Measurements from ENCODE around the gene PTPRG. TPM values are rescaled to one million over a fixed set of nuclear protein-coding genes. Genes with fewer than 3 reads are reported as not detected.

The PTPRG gene
- polyA plus RNA-seq, 1 donor (not counting 4 experiments of a cell fraction or from before 2014, with no cell fraction given) = 12.1 TPM

DNA sequence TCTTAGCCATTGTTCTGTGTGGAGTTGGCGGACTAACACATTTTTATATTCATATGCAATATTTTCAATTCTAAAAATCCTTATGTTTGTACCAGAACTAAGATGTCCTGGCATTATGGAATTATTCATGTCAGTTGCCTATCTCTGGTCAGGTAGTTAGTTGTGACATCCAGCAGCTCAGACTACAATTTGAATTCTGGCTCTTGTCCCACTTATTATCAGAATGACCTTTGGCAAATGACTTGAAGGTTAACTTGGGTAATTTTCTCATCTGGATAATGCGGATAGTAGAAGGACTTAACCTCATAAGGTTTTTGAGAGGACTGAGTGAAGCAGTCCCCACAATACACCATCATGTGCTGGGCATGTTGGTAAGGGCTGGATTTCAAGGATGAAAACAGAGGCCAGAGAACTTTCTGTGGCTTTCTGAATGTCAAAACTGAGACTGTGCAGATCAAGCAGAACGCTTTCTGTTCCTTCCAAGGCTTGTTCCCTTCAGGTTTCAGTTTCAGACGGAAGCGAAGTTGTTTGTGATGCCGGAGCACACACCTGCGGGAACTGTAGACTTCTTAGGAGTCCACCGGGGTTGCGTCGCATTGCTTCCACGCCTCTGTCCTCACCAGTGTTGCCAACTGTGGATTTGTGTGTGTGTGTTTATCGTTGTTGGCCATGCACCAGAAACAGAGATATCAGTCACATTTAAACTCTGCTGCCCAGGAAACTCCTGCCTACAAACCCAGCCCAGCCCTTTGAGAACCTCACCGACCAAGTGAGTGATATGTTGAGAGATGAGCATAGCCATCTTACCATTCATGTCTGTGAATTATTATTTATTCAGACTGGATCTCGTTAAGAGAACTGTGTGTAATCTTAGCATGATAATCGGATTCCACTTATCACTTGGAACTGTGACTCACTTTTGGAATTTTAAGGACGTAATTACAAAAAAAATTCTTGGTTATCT is 76.0 kb downstream of the PTPRG start:
- Histone ChIP-seq H3K79me2 (ENCODE audit: control insufficient read depth, insufficient read depth, low read length) (peaks cover 31% of the 10 kb centered on the region), H2AFZ (ENCODE audit: control insufficient read depth, low read length) (no peak overlapping the region), H3K4me2 (ENCODE audit: control insufficient read depth, extremely low read depth, insufficient read depth, low read depth, low read length) (no peak overlapping the region), H3K4me3 (ENCODE audit: control insufficient read depth in 2 of 3, extremely low read depth in 1 of 3, insufficient read depth in 2 of 3, low read depth in 1 of 3, low read length in 3 of 3) (no peak overlapping the region), H4K20me1 (ENCODE audit: control insufficient read depth, extremely low read depth, insufficient read depth, low read length) (no peaks in the 10 kb centered on the region), H3K27ac (ENCODE audit: control insufficient read depth, insufficient read depth, low read length) (no peak overlapping the region), H3K4me1 (ENCODE audit: control insufficient read depth, extremely low read depth, insufficient read depth, low read length) (no peaks in the 10 kb centered on the region), H3K9me1 (ENCODE audit: control insufficient read depth, extremely low read depth, insufficient read depth, low read length) (no peaks in the 10 kb centered on the region), H3K27me3 (ENCODE audit: control insufficient read depth, extremely low read depth, insufficient read depth, low read length) (no peaks in the 10 kb centered on the region), H3K36me3 (ENCODE audit: control insufficient read depth in 2 of 2, extremely low read depth in 1 of 2, insufficient read depth in 2 of 2, low read length in 2 of 2) (no peaks in the 10 kb centered on the region), H3K9ac (ENCODE audit: control insufficient read depth, extremely low read depth, insufficient read depth, low read length) (no peak overlapping the region), H3K9me3 (ENCODE audit: control insufficient read depth, low read depth, low read length) (no peaks in the 10 kb centered on the region)
- dilution Hi-C loops (cut with MboI; ENCODE audit: extremely low pct_ligation_motif_present, low sequenced_read_pairs) = no loop called here
- no peak for FAIRE-seq
- TF ChIP-seq EZH2 (IDR thresholded peaks at IDR 0.05; ENCODE audit: low read length) (no peak), CTCF (optimal IDR thresholded peaks at IDR 0.05 in 1 of 3, IDR thresholded peaks at IDR 0.05 in 1 of 3, conservative IDR thresholded peaks at IDR 0.05 in 1 of 3; ENCODE audit: extremely low read depth in 1 of 3, insufficient read depth in 2 of 3, low read length in 3 of 3) (no peak)
- DNase-seq (ENCODE audit: low read depth, low spot score) = no peak

- no peak overlapping the region for H3K27ac ChIP-seq (ENCODE audit: control insufficient read depth, insufficient read depth, low read length)
- no peak overlapping the region for H3K9ac ChIP-seq (ENCODE audit: control insufficient read depth, extremely low read depth, insufficient read depth, low read length)
- H4K20me1 ChIP-seq (ENCODE audit: control insufficient read depth, extremely low read depth, insufficient read depth, low read length) = no peaks in the 10 kb centered on the region
- dilution Hi-C loops (cut with MboI; ENCODE audit: extremely low pct_ligation_motif_present, low sequenced_read_pairs) = no loop called here
- no peak overlapping the region for H2AFZ ChIP-seq (ENCODE audit: control insufficient read depth, low read length)
- H3K36me3 ChIP-seq (ENCODE audit: control insufficient read depth in 2 of 2, extremely low read depth in 1 of 2, insufficient read depth in 2 of 2, low read length in 2 of 2) = no peaks in the 10 kb centered on the region
- TF ChIP-seq EZH2 (IDR thresholded peaks at IDR 0.05; ENCODE audit: low read length) (no peak), CTCF (optimal IDR thresholded peaks at IDR 0.05 in 1 of 3, IDR thresholded peaks at IDR 0.05 in 1 of 3, conservative IDR thresholded peaks at IDR 0.05 in 1 of 3; ENCODE audit: extremely low read depth in 1 of 3, insufficient read depth in 2 of 3, low read length in 3 of 3) (no peak)
- H3K4me2 ChIP-seq (ENCODE audit: control insufficient read depth, extremely low read depth, insufficient read depth, low read depth, low read length) = no peak overlapping the region
- H3K9me1 ChIP-seq (ENCODE audit: control insufficient read depth, extremely low read depth, insufficient read depth, low read length) = no peaks in the 10 kb centered on the region
- H3K79me2 ChIP-seq (ENCODE audit: control insufficient read depth, insufficient read depth, low read length) = peaks cover 28% of the 10 kb centered on the region
- H3K9me3 ChIP-seq (ENCODE audit: control insufficient read depth, low read depth, low read length) = no peaks in the 10 kb centered on the region
- no peaks in the 10 kb centered on the region for H3K27me3 ChIP-seq (ENCODE audit: control insufficient read depth, extremely low read depth, insufficient read depth, low read length)
- no peak overlapping the region for H3K4me3 ChIP-seq (ENCODE audit: control insufficient read depth in 2 of 3, extremely low read depth in 1 of 3, insufficient read depth in 2 of 3, low read depth in 1 of 3, low read length in 3 of 3)
- FAIRE-seq = no peak
- H3K4me1 ChIP-seq (ENCODE audit: control insufficient read depth, extremely low read depth, insufficient read depth, low read length) = no peaks in the 10 kb centered on the region
- DNase-seq (ENCODE audit: low read depth, low spot score) = no peak
Measured at GRCh38 chr3:61638741-61639140, 77.4 kb downstream of the PTPRG start.

All from keratinocyte (primary cell).